AG04450 (cell line): ENCODE data around the gene SLC47A2. TPM values are rescaled to one million over a fixed set of nuclear protein-coding genes. Genes with fewer than 3 reads are reported as not detected.

Experiments used
- CTCF ChIA-PET: fragments of 300-600, 350-600 bp; formaldehyde crosslinking; extraction: SDS; loops from one replicate; lab custom pipeline; 2022; ENCODE audit warnings: antibody characterized with exemption, inconsistent platforms; lab: Charles Lee
- POLR2A ChIA-PET: fragments of 350-600 bp; formaldehyde crosslinking; extraction: SDS; loops from one replicate; lab custom pipeline; 2021; ENCODE audit warnings: antibody characterized with exemption, inconsistent platforms; lab: Yijun Ruan, JAX
- DNase-seq: peaks from one replicate; pipeline ENCODE4 v3.0.0-alpha.2; 2011; ENCODE audit warnings: low read depth, low spot score
- H3K27ac ChIP-seq: one replicate; pipeline ENCODE4 v1.5.1; 2012; ENCODE audit warnings: low read depth, low read length, control low read depth
- H3K27me3 ChIP-seq: one replicate; pipeline ENCODE4 v1.6.0; 2012; ENCODE audit warnings: low read length; ENCODE audit not compliant: control insufficient read depth, insufficient read depth
- H3K4me3 ChIP-seq: 2 replicates; pipeline ENCODE4 v1.5.1; 2011; ENCODE audit warnings: mild to moderate bottlenecking, low read depth, low read length, control low read depth
- H3K9me3 ChIP-seq: 2 replicates; pipeline ENCODE4 v1.5.1; 2012; ENCODE audit warnings: low read length; ENCODE audit not compliant: control insufficient read depth, insufficient read depth
- CTCF ChIP-seq: IDR thresholded peaks from 2 replicates; pipeline ENCODE4 v1.5.1; 2011; ENCODE audit warnings: low read depth, low read length, control low read depth, inconsistent platforms
- polyA plus RNA-seq: library from polyadenylated mRNA; depleted of rRNA; stranded (reverse); fragments of >200 nt; gene quantifications from 2 replicates; pipeline ENCODE4 v1.2.3, GENCODE V29; 2011

Gene SLC47A2
- polyA plus RNA-seq, 1 experiment = not detected

GRCh38 chr17:19747829-19748806 is 31.7 kb upstream of the SLC47A2 start, which contains the start of gene ALDH3A1:
Gene ALDH3A1 (minus strand): TSS chr17:19748298. CDS start chr17:19745129, 3,169 bp downstream.
- Histone ChIP-seq H3K9me3 (peaks cover 5% of the 10 kb centered on the region; the same call in 1 of the 2 replicates), H3K27me3 (peaks cover 35% of the 10 kb centered on the region), H3K27ac (no peak within 1 kb of the TSS), H3K4me3 (no peak within 1 kb of the TSS)
- DNase-seq = no peak
- no peak for TF ChIP-seq CTCF
- ChIA-PET CTCF (interaction anchor here (1.4 to 1.9 kb wide), 2 partner anchors 18 to 20 kb away, joined by 3 to 9 read pairs; no protein-coding TSS in a partner anchor), POLR2A (no interaction called here)

GRCh38 chr17:19747159-19747719 is 30.9 kb upstream of the SLC47A2 start:
- ChIA-PET CTCF (interaction anchor here (0.6 to 1.9 kb wide), 4 partner anchors 19 to 273 kb away, joined by 3 to 9 read pairs (median 6); no protein-coding TSS in a partner anchor), POLR2A (no interaction called here)
- Histone ChIP-seq H3K27me3 (peaks cover 40% of the 10 kb centered on the region), H3K4me3 (no peak overlapping the region), H3K27ac (no peak overlapping the region), H3K9me3 (no peaks in the 10 kb centered on the region; the same call in 1 of the 2 replicates)
- TF ChIP-seq CTCF = no peak
- no peak for DNase-seq

GRCh38 chr17:19746517-19746916 is 30.1 kb upstream of the SLC47A2 start:
- H3K27ac ChIP-seq = no peak overlapping the region
- H3K27me3 ChIP-seq = peaks cover 40% of the 10 kb centered on the region
- H3K9me3 ChIP-seq = no peaks in the 10 kb centered on the region; the same call in 1 of the 2 replicates
- POLR2A ChIA-PET = no interaction called here
- no peak overlapping the region for H3K4me3 ChIP-seq
- CTCF ChIA-PET = interaction anchor here (0.6 to 2.6 kb wide), 3 partner anchors 20 to 272 kb away, joined by 5 to 14 read pairs (median 8); no protein-coding TSS in a partner anchor
- DNase-seq = no peak
- no peak for TF ChIP-seq CTCF

- H3K27ac ChIP-seq = no peak overlapping the region
- DNase-seq = no peak
- H3K4me3 ChIP-seq = peak overlapping the region; percentile 35
- POLR2A ChIA-PET = interaction anchor here (0.6 to 2.1 kb wide), 3 partner anchors 25 to 318 kb away, joined by 3 to 5 read pairs (median 4); partner anchors contain the start of gene ALDH3A2
- H3K27me3 ChIP-seq = peaks cover 32% of the 10 kb centered on the region
- CTCF ChIA-PET = interaction anchor here (0.6 to 2.7 kb wide), 23 partner anchors 9 to 309 kb away, joined by 3 to 22 read pairs (median 4); no protein-coding TSS in a partner anchor
- H3K9me3 ChIP-seq = no peaks in the 10 kb centered on the region; the same call in 1 of the 2 replicates
- TF ChIP-seq CTCF = peak; percentile 79
Measured at GRCh38 chr17:19744922-19745757, 28.8 kb upstream of the SLC47A2 start.
